HL-60 (cell line): ENCODE measurements around the gene ANKRD39.

Experiments
- DNase-seq, 2 experiments: peaks; one replicate each; pipeline ENCODE4 v3.0.0-alpha.2; 2010 to 2020; ENCODE audit warnings: low read depth in 1 of 2, low spot score in 1 of 2
- H3K27ac ChIP-seq: fragments of 250-450 bp; sonication (Bioruptor Pico); replicated peaks from 2 replicates; pipeline ENCODE4 v1.5.1; 2020; ENCODE audit warnings: mild to moderate bottlenecking, moderate library complexity
- H3K27me3 ChIP-seq: fragments of 250-450 bp; sonication (Bioruptor Pico); 2 replicates; pipeline ENCODE4 v1.5.1; 2021; ENCODE audit warnings: mild to moderate bottlenecking, moderate library complexity; ENCODE audit not compliant: insufficient read depth, poor library complexity, severe bottlenecking
- H3K4me3 ChIP-seq: replicated peaks from 2 replicates; pipeline ENCODE4 v1.5.1; 2011; ENCODE audit warnings: mild to moderate bottlenecking, control low read depth, low read length; ENCODE audit not compliant: insufficient read depth
- GABPA ChIP-seq: IDR thresholded peaks from 2 replicates; pipeline ENCODE4 v1.6.1; 2012; ENCODE audit warnings: low read depth
- POLR2AphosphoS5 ChIP-seq: IDR thresholded peaks from 2 replicates; pipeline ENCODE4 v1.6.1; 2012; ENCODE audit warnings: low read depth
- REST ChIP-seq: IDR thresholded peaks from 2 replicates; pipeline ENCODE4 v1.6.1; 2012; ENCODE audit warnings: low read depth; ENCODE audit not compliant: insufficient replicate concordance
- SPI1 ChIP-seq: IDR thresholded peaks from 2 replicates; pipeline ENCODE4 v1.6.1; 2012; ENCODE audit warnings: low read depth, mild to moderate bottlenecking, borderline replicate concordance
- TF ChIP-seq, protein P1 (sequence below): IDR thresholded peaks from one replicate; pipeline ENCODE4 v1.5.1; 2011; ENCODE audit warnings: low read length, control low read depth, inconsistent platforms; ENCODE audit not compliant: insufficient read depth

ANKRD39 gene

DNA sequence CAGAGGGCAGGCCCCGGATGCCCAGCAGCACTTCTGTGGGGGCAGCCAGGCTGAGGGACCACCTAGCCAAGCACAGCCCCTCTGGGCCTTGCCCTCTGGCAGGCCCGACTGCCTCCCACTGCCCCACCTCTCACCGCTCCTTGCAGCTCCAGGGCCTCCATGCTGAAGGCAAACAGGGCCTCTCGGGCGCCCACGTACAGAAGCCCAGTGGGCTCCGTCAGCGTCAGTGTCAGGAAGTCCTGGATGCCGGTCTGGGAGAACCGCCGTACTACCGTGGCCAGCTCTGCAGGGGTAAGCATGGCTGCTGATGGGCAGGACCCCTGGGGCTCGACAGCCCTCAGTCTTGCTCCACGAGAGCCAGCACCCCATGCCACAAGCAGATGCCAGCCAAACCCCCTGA lies 8.3 kb upstream of the ANKRD39 start:
- Histone ChIP-seq H3K4me3 (no peak overlapping the region), H3K27ac (no peak overlapping the region), H3K27me3 (peaks cover 12% of the 10 kb centered on the region)
- TF ChIP-seq REST (no peak), SPI1 (no peak), POLR2AphosphoS5 (no peak), GABPA (no peak)
- TF ChIP-seq, protein P1, sequence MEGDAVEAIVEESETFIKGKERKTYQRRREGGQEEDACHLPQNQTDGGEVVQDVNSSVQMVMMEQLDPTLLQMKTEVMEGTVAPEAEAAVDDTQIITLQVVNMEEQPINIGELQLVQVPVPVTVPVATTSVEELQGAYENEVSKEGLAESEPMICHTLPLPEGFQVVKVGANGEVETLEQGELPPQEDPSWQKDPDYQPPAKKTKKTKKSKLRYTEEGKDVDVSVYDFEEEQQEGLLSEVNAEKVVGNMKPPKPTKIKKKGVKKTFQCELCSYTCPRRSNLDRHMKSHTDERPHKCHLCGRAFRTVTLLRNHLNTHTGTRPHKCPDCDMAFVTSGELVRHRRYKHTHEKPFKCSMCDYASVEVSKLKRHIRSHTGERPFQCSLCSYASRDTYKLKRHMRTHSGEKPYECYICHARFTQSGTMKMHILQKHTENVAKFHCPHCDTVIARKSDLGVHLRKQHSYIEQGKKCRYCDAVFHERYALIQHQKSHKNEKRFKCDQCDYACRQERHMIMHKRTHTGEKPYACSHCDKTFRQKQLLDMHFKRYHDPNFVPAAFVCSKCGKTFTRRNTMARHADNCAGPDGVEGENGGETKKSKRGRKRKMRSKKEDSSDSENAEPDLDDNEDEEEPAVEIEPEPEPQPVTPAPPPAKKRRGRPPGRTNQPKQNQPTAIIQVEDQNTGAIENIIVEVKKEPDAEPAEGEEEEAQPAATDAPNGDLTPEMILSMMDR = no peak
- no peak for DNase-seq

GRCh38 chr2:96865654-96866053 lies 7.8 kb upstream of the ANKRD39 start:
- Histone ChIP-seq H3K4me3 (no peak overlapping the region), H3K27ac (no peak overlapping the region), H3K27me3 (peaks cover 7% of the 10 kb centered on the region)
- TF ChIP-seq GABPA (no peak), REST (no peak), SPI1 (no peak), POLR2AphosphoS5 (no peak)
- TF ChIP-seq, protein P1 = no peak
- DNase-seq = no peak

GRCh38 chr2:96864343-96865091 lies 6.7 kb upstream of the ANKRD39 start:
- no peak overlapping the region for H3K27ac ChIP-seq
- no peak for DNase-seq
- H3K4me3 ChIP-seq = no peak overlapping the region
- no peak for TF ChIP-seq SPI1
- TF ChIP-seq, protein P1 = no peak
- no peak for TF ChIP-seq REST
- no peak for TF ChIP-seq GABPA
- TF ChIP-seq POLR2AphosphoS5 = no peak
- no peaks in the 10 kb centered on the region for H3K27me3 ChIP-seq
